AG10803 (cell line): ENCODE results near the gene GRIA2.
"Not testable (repeated sequence)": the region's sequence is repeated elsewhere in the genome, so short reads cannot be mapped to it uniquely, and the experiment has no call there.

Experiments used
- DNase-seq: peaks from one replicate; pipeline ENCODE4 v3.0.0; 2010; ENCODE audit warnings: low read depth
- H3K4me3 ChIP-seq: 2 replicates; pipeline ENCODE4 v1.5.1; 2011; ENCODE audit warnings: mild to moderate bottlenecking, low read length, control low read depth
- CTCF ChIP-seq: conservative IDR thresholded peaks from 2 replicates; pipeline ENCODE4 v1.5.1; 2011; ENCODE audit warnings: mild to moderate bottlenecking, low read length, control low read depth, inconsistent platforms

The GRIA2 gene

GRCh38 chr4:157246964-157247363, 26.4 kb downstream of the GRIA2 start:
- DNase-seq = no peak
- TF ChIP-seq CTCF = no peak

GRCh38 chr4:157258165-157258564, 37.6 kb downstream of the GRIA2 start:
- DNase-seq, H3K4me3 ChIP-seq: not testable (repeated sequence)

More at GRCh38 chr4:157246964-157247363, 26.4 kb downstream of the GRIA2 start:
- no peak overlapping the region for H3K4me3 ChIP-seq

GRCh38 chr4:157265281-157265680, 44.8 kb downstream of the GRIA2 start:
- DNase-seq = no peak
- no peak for TF ChIP-seq CTCF

GRCh38 chr4:157270108-157270507, 49.6 kb downstream of the GRIA2 start:
- no peak for TF ChIP-seq CTCF
- H3K4me3 ChIP-seq = no peak overlapping the region
- no peak for DNase-seq

More at GRCh38 chr4:157265281-157265680, 44.8 kb downstream of the GRIA2 start:
- no peak overlapping the region for H3K4me3 ChIP-seq

DNA sequence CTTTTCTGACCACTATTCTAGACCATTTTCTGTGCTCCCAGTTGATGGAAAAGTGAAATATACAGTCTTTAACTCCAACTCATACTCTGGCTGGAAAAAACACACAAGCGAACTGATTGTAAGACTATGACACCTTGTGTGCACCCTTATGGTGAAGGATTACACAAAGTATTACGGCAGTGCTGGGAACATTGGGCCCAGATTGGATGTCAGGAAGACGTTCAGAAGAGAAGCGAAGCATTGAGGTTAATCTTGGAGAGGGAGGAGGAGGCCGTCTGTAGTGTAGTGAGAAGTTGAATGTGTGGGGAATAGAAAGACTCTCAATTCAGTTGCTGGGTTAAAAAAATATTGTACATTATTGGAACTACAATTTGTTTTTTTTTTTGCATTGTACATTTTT, 50.0 kb downstream of the GRIA2 start:
- TF ChIP-seq CTCF = no peak
- H3K4me3 ChIP-seq = no peak overlapping the region

DNA sequence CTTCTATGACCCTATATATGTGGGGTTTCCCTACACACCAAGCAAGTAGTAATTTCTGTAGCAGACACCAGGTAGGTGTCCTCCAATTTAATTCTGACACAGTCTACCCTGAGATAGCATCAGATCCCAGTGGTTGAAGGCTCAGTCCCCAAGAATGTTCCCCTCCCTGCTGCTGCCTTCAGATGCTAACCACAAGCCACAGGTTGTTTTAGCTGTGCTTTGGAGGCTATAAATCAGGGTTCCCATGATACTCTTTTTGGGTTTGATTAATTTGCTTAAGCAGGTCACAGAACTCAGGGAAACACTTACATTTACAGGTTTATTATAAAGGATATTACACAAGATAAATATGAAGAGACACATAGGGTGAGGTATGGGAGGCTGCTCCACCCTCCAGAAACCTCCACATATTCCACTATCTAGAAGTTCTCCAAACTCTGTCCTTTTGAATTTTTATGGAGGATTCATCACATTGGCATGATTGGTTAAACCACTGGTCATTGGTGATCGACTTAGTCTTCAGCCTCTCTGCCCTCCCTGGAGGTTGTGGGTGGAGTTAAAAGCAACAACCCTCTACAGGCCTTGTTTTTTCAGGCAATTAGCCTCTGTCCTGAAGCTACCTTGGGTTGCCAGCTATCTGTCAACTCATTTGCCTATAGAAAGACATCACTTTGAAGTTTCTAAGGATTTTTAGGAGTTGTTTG, 50.8 kb downstream of the GRIA2 start:
- no peak for DNase-seq
- TF ChIP-seq CTCF = no peak
- no peak overlapping the region for H3K4me3 ChIP-seq

More for the DNA sequence above, 50.0 kb downstream of the GRIA2 start:
- DNase-seq = no peak

DNA sequence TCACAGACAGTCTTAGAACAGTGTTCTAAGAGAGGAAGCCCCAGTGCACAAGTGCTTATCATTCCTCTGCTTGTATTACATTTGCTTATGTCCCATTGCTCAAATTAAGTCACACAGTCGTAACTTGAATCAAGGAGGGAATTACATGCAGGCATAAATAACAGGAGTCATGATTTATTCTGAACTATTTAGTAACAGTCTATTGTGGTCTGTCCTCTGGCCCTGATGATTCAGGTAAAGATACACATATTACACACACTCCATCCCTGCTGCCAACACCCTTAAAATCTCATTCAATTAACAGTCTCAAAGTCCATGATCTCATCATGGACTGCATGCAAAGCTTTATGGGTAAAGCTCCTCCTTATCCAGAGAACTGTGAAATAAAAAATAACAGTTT, 60.1 kb downstream of the GRIA2 start:
- no peak for TF ChIP-seq CTCF
- no peak for DNase-seq
- no peak overlapping the region for H3K4me3 ChIP-seq
